Fibroblast of villous mesenchyme (primary cell): ENCODE results near the gene EARS2. TPM values are rescaled to one million over a fixed set of nuclear protein-coding genes. Genes with fewer than 3 reads are reported as not detected.
"Not testable (repeated sequence)": the region's sequence is repeated elsewhere in the genome, so short reads cannot be mapped to it uniquely, and the experiment has no call there.

ENCODE experiments used
- DNase-seq: peaks from one replicate; pipeline ENCODE4 v3.0.0-alpha.2; 2010; ENCODE audit warnings: low read depth
- H3K4me3 ChIP-seq: 2 replicates; pipeline ENCODE4 v1.5.1; 2011; ENCODE audit warnings: low read depth, mild to moderate bottlenecking, low read length
- CTCF ChIP-seq: IDR thresholded peaks from 2 replicates; pipeline ENCODE4 v1.5.1; 2012; ENCODE audit warnings: low read depth, mild to moderate bottlenecking, low read length; ENCODE audit not compliant: insufficient read depth
- total RNA-seq: library from RNA; depleted of rRNA; stranded (reverse); fragments of >200 nt; gene quantifications from 2 replicates; pipeline ENCODE4 v1.2.3, GENCODE V29; 2012

Gene EARS2
- total RNA-seq, 1 donor, result 36.3 TPM

- DNase-seq, result no peak
- no peak for TF ChIP-seq CTCF
- no peak overlapping the region for H3K4me3 ChIP-seq
Observed at GRCh38 chr16:23590181-23590580, 33.0 kb upstream of the EARS2 start.

- peak; percentile 72 for DNase-seq
- H3K4me3 ChIP-seq, result no peak overlapping the region
- TF ChIP-seq CTCF, result no peak
Observed at GRCh38 chr16:23587726-23588125, 30.6 kb upstream of the EARS2 start.

GRCh38 chr16:23584186-23585076 lies 27.3 kb upstream of the EARS2 start:
- DNase-seq, result peak; percentile 39
- no peak overlapping the region for H3K4me3 ChIP-seq
- no peak for TF ChIP-seq CTCF

- not testable (repeated sequence) for DNase-seq, H3K4me3 ChIP-seq
Observed at GRCh38 chr16:23583271-23583670, 26.1 kb upstream of the EARS2 start.

GRCh38 chr16:23581764-23582163 lies 24.6 kb upstream of the EARS2 start:
- TF ChIP-seq CTCF, result no peak
- DNase-seq, result no peak
- H3K4me3 ChIP-seq, result no peak overlapping the region

GRCh38 chr16:23580391-23580790 lies 23.2 kb upstream of the EARS2 start:
- no peak overlapping the region for H3K4me3 ChIP-seq
- DNase-seq, result no peak
- no peak for TF ChIP-seq CTCF

- no peak for DNase-seq
- no peak for TF ChIP-seq CTCF
- H3K4me3 ChIP-seq, result no peak overlapping the region
Observed at GRCh38 chr16:23579371-23579770, 22.2 kb upstream of the EARS2 start.
